Measurements from ENCODE around the gene ABLIM2. TPM values are rescaled to one million over a fixed set of nuclear protein-coding genes. Genes with fewer than 3 reads are reported as not detected.

The ABLIM2 gene
- total and polyA plus RNA-seq, 10 of the 15 experiments (the other 5 are each of a cell fraction or from before 2014, with no cell fraction given) = 0.03 to 0.15 (median 0.05) TPM; not detected in 7

DNA sequence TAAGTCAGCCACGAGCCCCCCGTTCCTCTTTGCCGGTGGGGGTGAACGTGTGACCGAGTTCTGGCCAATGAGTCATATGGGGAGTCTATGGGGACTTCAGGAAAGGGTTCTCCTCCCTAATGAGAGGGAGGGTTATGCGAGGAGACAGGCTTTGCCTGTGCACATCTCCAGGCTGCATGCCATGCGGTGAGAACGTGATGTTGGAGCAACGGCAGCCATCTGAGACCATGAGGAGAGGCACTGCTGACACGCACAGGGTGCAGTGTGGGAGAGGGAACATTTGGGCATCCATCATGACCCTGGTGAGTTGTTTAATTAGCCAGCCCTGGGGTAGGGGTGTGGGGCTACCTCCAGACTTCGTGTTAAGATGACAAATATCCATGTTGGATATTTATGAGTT is 55.8 kb downstream of the ABLIM2 start:
- FAIRE-seq (no peak), DNase-seq (ENCODE audit: low read depth, low spot score) (no peak), ATAC-seq (no peak)
- Histone ChIP-seq H3K4me2 (ENCODE audit: control insufficient read depth, insufficient read depth) (no peak overlapping the region), H3K9me3 (replicated peaks; ENCODE audit: control insufficient read depth, insufficient read depth, low read length) (no peaks in the 10 kb centered on the region), H3K4me3 (no peak overlapping the region), H3K79me2 (ENCODE audit: control insufficient read depth, insufficient read depth, low read length) (no peaks in the 10 kb centered on the region), H3K27me3 (replicated peaks in 1 of 2; ENCODE audit: control insufficient read depth in 2 of 2, insufficient read depth in 2 of 2, low read length in 1 of 2) (no peaks in the 10 kb centered on the region), H4K20me1 (ENCODE audit: control insufficient read depth, insufficient read depth) (no peaks in the 10 kb centered on the region), H3K27ac (ENCODE audit: control insufficient read depth, insufficient read depth) (no peak overlapping the region), H3K36me3 (ENCODE audit: control insufficient read depth in 2 of 2, insufficient read depth in 2 of 2, low read length in 1 of 2) (no peaks in the 10 kb centered on the region), H3K9ac (ENCODE audit: control insufficient read depth, insufficient read depth, low read length) (no peak overlapping the region), H3K4me1 (ENCODE audit: control insufficient read depth, insufficient read depth, low read length) (no peaks in the 10 kb centered on the region), H2AFZ (ENCODE audit: control insufficient read depth, low read depth, low read length) (no peak overlapping the region)
- CTCF ChIA-PET = no interaction called here
- 29% methylated on average over 11 of the region's 11 CpGs for WGBS (ENCODE audit: insufficient coverage, insufficient replicate concordance, low lambda C conversion rate, missing lambda C conversion rate)
- TF ChIP-seq CHD2 (IDR thresholded peaks at IDR 0.05; ENCODE audit: borderline replicate concordance, low read depth, low read length) (no peak), FOS (IDR thresholded peaks at IDR 0.05; ENCODE audit: borderline replicate concordance, extremely low read depth, insufficient read length) (no peak)
- intact Hi-C loops (cut with micrococcal nuclease; ENCODE audit: unreplicated experiment) (no loop called here), in situ Hi-C loops (cut with MboI) (no loop called here)
- RAD21 ChIA-PET (ENCODE audit: unreplicated experiment) = no interaction called here
- BruUV-seq (replicated peaks) = no TSS peak
- SMC1A ChIA-PET (ENCODE audit: uncharacterized antibody, unreplicated experiment) = no interaction called here
- POLR2A ChIA-PET = no interaction called here

DNA sequence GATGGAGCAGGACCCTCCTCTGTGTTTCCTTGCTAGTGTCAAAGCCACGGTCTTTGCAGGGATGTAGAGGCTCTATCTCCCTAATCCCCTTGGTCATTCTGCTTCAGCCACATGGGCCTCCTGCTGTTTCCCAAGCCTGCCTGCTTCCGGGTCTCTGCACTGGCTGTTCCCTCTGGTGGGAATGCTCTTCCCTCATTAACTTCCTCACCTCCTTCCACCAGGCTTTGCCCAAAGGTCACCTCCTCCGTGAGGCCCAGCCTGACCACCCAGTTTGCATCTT is 56.6 kb downstream of the ABLIM2 start:
- Histone ChIP-seq H4K20me1 (ENCODE audit: control insufficient read depth, insufficient read depth) (no peaks in the 10 kb centered on the region), H2AFZ (ENCODE audit: control insufficient read depth, low read depth, low read length) (no peak overlapping the region), H3K9me3 (replicated peaks; ENCODE audit: control insufficient read depth, insufficient read depth, low read length) (no peaks in the 10 kb centered on the region), H3K27ac (ENCODE audit: control insufficient read depth, insufficient read depth) (no peak overlapping the region), H3K4me1 (ENCODE audit: control insufficient read depth, insufficient read depth, low read length) (no peaks in the 10 kb centered on the region), H3K4me2 (ENCODE audit: control insufficient read depth, insufficient read depth) (no peak overlapping the region), H3K27me3 (replicated peaks in 1 of 2; ENCODE audit: control insufficient read depth in 2 of 2, insufficient read depth in 2 of 2, low read length in 1 of 2) (no peaks in the 10 kb centered on the region), H3K79me2 (ENCODE audit: control insufficient read depth, insufficient read depth, low read length) (no peaks in the 10 kb centered on the region), H3K36me3 (ENCODE audit: control insufficient read depth in 2 of 2, insufficient read depth in 2 of 2, low read length in 1 of 2) (no peaks in the 10 kb centered on the region), H3K9ac (ENCODE audit: control insufficient read depth, insufficient read depth, low read length) (no peak overlapping the region), H3K4me3 (no peak overlapping the region)
- ChIA-PET SMC1A (ENCODE audit: uncharacterized antibody, unreplicated experiment) (no interaction called here), RAD21 (ENCODE audit: unreplicated experiment) (no interaction called here), POLR2A (no interaction called here), CTCF (no interaction called here)
- intact Hi-C loops (cut with micrococcal nuclease; ENCODE audit: unreplicated experiment) (no loop called here), in situ Hi-C loops (cut with MboI) (no loop called here)
- no TSS peak for BruUV-seq (replicated peaks)
- ATAC-seq = no peak
- 2% methylated on average over 3 of the region's 3 CpGs for WGBS (ENCODE audit: insufficient coverage, insufficient replicate concordance, low lambda C conversion rate, missing lambda C conversion rate)
- DNase-seq (ENCODE audit: low read depth, low spot score) = no peak
- no peak for FAIRE-seq
- TF ChIP-seq TAF1 (IDR thresholded peaks at IDR 0.05; ENCODE audit: borderline replicate concordance, low read depth, low read length) = no peak
- TF ChIP-seq, protein P1, sequence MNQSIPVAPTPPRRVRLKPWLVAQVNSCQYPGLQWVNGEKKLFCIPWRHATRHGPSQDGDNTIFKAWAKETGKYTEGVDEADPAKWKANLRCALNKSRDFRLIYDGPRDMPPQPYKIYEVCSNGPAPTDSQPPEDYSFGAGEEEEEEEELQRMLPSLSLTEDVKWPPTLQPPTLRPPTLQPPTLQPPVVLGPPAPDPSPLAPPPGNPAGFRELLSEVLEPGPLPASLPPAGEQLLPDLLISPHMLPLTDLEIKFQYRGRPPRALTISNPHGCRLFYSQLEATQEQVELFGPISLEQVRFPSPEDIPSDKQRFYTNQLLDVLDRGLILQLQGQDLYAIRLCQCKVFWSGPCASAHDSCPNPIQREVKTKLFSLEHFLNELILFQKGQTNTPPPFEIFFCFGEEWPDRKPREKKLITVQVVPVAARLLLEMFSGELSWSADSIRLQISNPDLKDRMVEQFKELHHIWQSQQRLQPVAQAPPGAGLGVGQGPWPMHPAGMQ (IDR thresholded peaks at IDR 0.05; ENCODE audit: borderline replicate concordance) = no peak
- no peak for TF ChIP-seq EP300 (IDR thresholded peaks at IDR 0.05; ENCODE audit: borderline replicate concordance in 1 of 2, control insufficient read depth in 1 of 2, low read depth in 2 of 2, low read length in 2 of 2)
- TF ChIP-seq ZNF217 (IDR thresholded peaks at IDR 0.05) = no peak
- no peak for TF ChIP-seq NR2C2 (IDR thresholded peaks at IDR 0.05; ENCODE audit: borderline replicate concordance, control insufficient read depth, insufficient read length, low read depth)
- TF ChIP-seq SIN3A (IDR thresholded peaks at IDR 0.05; ENCODE audit: low read depth, low read length) = no peak
- TF ChIP-seq NBN (IDR thresholded peaks at IDR 0.05) = no peak
- TF ChIP-seq EGR1 (IDR thresholded peaks at IDR 0.05; ENCODE audit: borderline replicate concordance in 1 of 2, low read depth in 2 of 2, low read length in 2 of 2) = no peak
- no peak for TF ChIP-seq ESRRA (IDR thresholded peaks at IDR 0.05; ENCODE audit: low read length)
- no peak for TF ChIP-seq STAT1 (conservative IDR thresholded peaks at IDR 0.05)
- no peak for TF ChIP-seq E2F8 (IDR thresholded peaks at IDR 0.05; ENCODE audit: low read depth, partially characterized antibody)
- no peak for TF ChIP-seq ZNF274 (IDR thresholded peaks at IDR 0.05; ENCODE audit: insufficient read depth, insufficient read length)
